Middle frontal gyrus (tissue), 1 donor: Measurements from ENCODE around the gene SECTM1.

ENCODE experiments used
- DNase-seq: peaks from one replicate; pipeline ENCODE4 v3.0.0-alpha.2; 2015; ENCODE audit warnings: low spot score; ENCODE audit errors: extremely low spot score

The SECTM1 gene

DNA sequence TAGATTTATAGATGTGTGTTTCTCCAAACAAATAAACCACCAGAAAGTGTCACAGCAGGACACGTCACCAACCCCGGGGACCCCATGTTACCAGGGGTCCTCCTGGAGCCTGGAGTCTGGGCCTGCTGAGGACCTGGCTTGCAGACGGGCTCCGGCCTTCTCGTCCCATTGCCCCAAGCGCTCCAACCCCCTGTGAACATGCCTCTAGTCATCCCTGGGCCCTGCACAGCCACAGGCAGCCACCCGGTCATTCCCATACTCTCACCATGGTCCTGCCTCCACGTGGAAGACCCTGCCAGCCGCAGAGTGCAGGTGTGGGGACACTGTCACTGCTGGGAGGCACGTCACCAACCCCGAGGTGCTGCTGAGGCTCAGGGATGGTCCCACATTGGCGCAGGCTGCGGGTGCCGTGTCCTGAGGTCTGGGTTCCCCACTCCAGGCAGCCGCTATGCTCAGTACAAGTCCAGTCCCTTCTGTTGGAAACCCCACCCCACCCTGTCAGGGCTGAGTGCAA lies 4.5 kb downstream of the SECTM1 start:
- DNase-seq, result no peak

DNA sequence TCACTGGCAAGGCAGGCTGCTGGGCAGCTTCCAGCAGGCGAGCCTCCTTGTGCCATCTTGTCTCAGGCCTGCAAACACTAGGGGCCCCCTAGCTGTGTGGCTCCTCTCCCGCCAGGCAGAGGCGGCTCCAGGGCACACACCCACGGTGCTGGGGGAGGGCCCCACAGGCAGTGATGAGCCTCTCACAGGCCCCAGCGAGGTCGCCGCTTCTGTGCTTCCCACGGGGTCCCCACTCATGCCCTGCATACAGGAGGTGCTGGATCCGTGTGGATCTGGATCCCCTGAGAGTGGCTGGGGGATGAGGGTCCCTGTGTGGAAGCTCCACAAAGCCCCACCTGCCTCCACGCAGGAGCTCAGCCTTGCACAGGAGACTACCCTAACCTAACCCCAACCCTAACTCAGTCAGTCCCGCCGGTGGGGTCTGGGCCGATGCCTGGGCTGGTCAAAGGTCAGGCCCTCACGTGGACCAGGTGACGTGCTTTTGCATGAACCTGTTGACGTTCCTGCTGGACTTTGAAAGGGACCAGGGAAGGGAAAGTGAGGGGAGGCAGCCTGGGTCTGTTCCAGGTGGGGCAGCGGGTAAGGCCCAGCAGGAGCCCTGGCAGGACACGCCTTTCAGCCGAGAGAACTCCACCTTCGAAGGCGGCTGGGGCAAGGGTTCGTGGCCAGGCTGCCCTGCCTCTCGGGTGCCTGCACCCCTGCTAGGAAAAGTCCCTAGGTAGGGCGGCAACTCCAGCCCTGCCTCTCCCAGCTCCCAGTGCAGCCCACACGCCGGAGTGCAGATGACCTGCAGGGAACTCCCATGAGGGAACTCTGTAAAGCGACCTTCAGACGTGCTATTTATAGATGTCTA lies 5.2 kb downstream of the SECTM1 start:
- DNase-seq, result no peak

DNA sequence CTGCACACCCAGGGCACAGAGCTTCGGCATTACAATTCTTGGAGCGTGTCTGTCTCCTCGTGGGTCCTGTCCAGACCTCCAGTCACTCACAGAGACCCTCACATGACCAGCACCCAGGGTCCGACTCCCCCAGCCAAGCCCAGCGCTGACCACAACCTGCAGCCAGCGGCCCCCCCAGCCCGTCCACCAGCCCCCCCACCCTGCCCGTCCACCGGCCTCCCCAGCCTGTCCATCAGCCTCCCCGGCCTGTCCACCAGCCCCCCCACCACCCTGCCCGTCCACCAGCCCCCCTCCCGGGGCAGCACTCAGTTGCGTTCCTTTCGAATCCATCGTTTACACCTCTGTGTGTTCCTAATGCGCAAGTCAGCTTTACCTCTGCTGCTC lies 5.8 kb downstream of the SECTM1 start:
- DNase-seq, result no peak

DNA sequence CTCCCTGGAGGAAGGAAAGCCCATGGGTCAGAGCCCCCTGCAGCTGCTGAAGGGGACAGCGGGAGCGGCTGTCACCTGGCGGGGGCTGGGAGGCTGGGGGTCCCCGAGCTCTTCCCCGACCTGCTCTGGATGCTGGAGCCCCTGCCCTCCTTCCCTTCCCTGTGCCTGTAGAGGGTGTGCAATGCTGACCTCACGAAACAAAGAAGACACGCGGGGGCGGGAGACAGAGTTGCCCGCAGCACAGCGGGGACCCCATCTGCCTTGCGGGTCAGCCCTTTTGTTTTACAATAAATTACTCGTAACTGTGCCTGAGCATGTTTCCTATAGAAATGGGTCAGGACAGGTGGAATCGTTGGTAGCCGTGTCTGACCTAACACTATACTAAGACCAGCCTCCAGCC lies 6.3 kb downstream of the SECTM1 start:
- no peak for DNase-seq

DNA sequence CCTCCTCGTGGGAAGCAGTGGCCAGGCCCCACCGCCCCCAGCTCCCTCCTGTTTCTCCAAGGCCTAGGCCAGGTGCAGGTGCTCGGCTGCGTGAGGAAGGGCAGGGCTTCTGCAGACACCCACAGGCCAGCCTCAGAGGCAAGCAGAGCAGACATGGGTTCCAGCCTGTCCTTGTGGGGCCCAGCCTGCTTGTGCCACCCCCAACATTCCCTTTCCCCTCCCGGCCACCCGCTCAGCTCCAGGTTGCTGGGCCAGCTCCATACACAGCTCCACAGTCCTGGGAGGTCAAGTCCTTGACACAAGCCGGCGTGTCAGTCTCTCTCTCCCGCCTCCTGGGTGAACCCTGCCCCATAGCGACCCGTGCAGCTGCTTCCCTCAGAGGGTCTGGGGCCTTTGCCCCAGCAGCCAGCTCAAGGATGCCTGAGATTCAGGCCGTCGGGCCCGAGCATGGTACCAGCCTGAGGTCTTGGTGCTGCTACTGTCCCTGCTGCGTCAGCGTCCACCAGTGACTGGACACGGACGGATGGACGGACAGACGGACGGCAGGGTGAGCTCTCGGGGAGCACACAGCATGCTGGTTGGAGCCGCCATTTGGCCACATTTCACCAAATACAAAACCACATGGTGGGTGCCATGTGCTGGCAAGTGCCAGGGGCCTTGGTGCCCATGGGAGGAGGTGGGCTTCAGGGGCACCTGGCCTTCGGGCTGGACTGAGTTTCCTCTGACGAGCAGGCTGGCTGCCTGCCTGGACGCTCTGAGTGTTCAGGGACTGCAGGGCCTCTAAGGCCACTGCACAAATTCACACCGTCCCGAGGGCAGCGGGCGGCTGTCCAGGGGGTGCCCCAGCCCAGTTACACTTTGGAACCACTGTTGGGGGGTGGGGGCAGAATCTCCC lies 8.0 kb downstream of the SECTM1 start:
- DNase-seq, result no peak

DNA sequence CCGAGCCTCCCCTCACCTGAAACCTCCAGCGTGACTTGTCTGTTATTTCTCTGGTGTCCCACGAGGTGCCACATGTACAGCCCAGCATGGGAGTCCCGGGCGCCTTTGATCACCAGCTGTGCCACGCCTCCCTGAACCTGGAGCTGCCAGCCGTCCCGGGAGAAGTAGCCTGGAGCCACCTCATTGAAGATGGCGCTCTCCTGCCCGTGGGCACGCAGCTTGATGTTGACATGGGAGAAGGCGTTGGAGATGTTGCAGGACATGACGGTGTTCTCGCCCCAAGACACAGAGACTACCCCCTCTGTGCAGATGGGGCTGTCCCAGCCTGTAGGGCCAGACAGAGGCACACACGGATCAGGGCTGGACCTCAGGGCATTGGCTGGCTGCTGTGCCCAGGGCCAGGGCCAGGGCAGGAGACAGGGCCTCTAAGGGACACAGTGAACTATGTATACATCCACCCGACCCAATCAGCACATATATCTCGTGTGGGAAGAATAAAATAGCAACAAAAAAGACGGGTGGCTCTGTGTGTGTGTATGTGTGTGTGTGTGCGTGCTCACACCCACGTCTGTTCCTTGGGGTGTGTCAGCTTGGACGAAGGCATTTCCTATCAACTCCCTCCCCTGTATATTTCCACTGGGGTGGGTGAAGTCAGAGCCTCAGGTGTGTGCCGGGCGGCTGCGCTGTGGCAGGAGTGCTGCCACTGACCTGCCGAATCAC lies 8.8 kb downstream of the SECTM1 start:
- DNase-seq, result no peak

DNA sequence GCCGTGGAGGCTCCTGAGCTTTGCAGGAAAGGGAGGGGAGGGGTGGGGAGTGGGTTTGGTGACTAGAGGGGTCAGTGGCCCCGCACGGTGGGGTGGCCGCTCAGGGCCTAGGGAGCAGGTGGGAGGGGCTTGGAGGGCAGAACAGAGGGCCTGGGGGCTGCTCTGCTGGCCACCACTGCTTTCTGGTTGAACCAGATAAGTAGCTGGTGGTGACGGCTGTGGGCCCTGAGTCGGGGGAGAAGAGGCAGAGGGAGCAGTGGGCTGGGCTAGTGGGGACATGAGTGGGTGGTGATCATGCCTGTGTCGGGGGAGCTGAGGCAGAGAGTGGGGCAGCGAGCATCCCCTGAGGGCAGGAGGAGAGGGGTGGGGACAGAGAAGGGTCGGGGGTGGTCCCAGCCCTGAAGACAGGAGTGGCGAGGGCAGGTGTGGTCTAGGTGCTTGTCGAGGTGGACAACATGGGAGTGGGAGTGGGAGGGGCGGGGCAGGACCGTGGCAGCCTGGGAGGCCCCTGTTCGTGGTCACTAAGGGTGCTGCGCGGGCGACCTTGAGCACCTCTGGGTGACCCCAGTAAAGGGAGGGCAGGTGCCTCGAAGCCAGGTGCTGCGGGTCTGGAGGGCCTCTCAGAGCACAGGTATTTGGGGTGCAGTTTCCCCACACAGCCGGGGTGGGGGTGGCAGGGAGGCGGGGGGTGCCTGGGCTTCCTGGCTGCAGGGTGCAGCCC lies 9.9 kb downstream of the SECTM1 start:
- DNase-seq, result no peak

DNA sequence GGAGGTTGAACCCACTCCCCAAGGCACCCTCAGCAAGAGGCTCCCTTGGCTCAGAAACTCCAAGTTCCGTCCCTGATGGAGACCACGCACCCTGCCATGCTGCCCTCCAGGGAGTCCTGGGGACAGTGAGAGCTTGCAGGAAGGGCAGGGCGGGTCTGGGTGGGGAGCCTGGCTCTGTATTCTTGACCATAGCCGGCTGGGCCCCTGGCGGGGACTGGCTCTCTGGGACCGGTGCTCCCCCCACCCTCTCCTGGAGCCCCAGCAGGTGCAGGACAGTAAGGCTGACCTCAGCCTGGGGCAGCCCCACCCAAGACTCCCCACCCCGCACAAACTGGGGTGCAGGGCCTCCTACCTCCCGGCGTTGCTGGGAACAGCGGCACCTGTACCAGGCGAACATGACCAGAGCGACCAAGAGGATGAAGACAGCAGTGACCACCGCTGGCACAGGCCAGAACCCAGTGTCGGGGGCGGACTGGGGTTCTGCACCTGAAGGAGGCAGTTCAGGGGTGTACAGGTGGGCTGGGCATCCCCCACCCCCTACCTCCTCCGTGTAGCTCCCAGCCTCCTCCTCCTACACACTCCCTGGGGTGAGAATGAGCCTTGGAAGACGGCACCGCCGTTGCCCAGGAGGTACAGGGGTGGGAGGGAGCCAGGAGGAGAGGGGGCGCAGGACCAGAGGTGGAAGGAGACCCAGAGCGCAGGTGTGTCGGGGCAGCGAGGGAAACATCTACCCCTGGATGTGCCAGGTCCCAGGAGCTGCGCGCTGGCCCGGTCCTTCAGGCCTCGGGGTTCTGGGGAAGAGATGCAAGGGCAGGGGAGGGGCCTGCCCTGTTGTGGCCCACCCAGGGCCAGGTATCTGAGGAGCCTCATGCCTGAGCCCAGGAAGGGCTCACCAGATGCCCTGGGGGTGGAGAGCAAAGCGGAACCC lies 10.8 kb downstream of the SECTM1 start:
- DNase-seq, result no peak

DNA sequence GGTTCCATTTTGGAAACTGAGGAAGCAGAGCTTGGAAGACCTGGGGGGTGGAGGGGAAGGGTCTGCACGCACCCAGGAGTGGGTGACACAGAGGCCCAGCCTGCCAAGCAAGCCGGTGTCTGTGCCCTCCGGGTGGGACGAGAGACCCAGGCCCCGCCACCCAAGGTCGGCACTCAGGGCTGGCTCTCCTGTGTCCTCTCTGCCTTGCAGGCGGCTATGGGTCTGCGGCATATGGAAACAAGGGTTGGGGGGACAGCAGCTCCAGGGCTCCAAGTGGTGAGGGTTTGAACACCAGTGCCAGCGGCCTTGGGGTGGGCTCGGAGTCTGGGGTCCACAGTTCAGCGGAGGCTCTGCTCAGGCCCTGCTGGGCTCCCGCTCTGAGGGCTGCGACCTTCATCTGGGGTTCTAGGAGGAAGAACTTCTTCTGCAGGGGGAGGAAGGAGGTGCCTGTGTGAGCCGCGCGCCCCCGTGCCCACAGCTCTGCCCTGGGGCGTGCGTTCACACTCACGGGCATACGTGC lies 11.6 kb downstream of the SECTM1 start:
- DNase-seq, result no peak

DNA sequence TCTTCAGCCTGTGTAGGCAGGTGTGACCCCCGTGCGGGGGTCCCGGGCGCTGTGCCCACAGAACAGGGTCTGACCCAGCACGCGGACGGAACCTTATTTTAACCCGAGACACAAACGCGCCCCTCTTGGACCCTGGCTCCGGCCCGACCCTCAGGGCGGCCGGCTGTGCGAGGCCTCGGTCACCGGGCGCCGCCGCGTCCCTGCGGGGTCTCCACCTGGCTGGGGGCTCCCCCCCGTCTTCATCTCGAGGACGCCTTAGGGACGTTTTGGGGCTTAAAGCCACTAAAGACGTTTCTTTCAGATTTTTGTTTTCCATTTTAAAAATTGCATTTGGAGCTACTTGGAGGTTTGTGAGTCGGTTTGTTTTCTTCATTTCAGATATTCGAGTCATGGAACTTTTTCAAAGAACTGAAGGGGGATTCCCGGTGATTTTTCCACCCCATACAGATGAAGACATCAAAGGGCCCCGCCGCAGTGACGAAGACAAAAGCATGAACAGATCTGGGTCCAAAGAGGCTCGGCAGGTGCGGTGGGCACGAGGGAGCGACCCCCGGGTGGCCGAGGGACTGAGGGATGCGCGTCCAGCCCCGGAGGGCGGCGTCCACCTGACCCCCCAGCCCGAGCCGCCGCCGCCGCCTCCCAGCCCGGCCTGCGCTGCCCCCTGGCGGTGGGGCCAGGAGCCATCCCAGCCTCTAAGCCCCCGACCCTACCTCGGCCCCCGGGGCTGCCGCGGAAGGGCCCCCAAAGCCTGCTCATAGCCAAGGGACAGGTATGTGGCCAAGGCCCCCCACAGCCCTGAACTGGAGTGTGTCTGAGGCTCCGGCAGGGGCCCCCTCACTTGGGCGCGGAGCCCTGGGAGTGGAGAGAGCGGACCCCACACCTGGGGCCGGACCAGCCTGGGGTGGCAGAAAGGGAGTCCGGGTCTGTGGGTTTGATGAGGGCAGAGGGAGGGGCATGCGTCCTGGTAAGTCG lies 12.3 kb downstream of the SECTM1 start:
- no peak for DNase-seq

DNA sequence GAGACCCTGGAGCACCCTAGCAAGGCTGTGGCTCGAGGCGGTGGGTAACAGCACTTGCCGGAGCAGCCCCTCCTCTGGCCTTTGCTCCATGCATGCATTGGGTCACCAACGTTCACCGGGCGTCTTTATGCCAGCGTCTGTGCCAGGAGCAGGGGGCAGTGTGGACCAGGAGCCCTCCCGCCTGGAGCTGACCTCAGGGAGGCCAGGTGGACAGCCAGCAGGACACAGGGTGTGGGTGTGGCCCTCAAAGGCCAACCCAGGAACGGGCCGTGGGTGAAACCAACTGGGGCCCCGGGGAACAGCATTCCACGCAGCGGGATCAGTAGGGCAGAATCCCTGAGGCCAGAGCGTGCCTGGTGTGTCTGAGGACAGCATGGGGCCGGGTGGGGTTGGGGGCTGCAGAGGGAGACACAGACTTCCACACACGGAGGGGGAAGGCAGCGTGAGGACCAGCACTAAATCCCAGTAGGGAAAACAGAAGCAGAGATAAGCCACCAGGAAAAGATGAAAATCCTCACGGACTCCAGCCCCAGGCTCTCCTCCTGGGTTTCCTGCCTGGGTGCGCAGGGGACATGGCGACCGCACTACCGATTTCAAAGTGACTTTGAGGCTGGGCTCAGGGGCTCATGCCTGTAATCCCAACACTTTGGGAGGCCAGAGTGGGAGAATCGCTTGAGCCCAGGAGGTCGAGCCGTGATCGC lies 13.3 kb downstream of the SECTM1 start:
- no peak for DNase-seq

DNA sequence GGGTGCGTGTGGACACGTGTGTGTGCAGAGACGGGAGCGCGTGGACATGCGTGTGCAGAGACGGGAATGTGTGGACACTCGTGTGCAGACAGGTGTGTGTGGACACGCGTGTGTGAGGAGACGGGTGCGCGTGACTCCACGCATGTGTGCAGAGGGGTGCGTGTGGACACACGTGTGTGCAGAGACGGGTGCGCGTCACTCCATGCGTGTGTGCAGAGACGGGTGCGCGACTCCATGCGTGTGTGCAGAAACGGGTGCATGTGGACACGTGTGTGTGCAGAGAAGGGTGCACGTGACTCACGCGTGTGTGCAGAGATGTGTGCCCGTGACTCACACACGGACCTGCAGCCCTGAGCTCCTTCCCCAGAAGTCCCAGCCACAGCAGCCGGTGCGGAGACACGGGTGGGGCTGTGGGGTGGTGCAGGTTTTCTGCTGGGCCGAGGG lies 13.9 kb downstream of the SECTM1 start:
- no peak for DNase-seq

DNA sequence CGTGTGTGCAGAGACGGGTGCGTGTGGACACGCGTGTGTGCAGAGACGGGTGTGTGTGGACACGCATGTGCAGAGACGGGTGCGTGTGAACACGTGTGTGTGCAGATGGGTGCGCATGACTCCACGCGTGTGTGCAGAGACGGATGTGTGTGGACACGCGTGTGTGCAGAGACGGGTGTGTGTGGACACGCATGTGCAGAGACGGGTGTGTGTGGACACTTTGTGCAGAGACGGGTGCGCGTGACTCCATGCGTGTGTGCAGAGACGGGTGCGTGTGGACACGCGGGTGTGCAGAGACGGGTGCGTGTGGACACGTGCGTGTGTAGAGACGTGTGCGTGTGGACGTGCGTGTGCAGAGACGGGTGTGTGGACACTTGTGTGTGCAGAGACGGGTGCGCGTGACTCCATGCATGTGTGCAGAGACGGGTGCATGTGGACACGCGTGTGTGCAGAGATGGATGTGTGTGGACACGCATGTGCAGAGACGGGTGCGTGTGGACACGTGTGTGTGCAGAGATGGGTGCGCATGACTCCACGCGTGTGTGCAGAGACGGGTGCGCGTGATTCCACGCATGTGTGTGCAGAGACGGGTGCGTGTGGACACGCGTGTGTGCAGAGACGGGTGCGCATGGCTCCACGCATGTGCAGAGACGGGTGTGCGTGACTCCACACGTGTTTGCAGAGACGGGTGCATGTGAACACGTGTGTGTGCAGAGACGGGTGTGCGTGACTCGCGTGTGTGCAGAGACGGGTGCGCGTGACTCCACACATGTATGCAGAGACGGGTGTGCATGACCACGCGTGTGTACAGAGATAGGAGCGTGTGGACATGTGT lies 14.6 kb downstream of the SECTM1 start:
- no peak for DNase-seq

DNA sequence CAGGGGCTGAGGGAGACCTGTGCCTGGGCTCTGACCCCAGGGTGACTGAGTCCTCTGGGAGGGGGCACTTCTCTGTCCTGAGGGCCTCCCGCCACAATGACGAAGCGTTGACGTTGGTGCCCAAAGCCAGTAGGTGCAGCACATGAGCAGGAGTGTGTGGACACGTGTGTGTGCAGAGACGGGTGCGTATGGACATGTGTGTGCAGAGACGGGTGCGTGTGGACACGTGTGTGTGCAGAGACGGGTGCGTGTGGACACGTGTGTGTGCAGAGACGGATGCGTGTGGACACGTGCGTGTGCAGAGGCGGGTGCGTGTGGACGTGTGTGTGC lies 15.4 kb downstream of the SECTM1 start:
- no peak for DNase-seq

DNA sequence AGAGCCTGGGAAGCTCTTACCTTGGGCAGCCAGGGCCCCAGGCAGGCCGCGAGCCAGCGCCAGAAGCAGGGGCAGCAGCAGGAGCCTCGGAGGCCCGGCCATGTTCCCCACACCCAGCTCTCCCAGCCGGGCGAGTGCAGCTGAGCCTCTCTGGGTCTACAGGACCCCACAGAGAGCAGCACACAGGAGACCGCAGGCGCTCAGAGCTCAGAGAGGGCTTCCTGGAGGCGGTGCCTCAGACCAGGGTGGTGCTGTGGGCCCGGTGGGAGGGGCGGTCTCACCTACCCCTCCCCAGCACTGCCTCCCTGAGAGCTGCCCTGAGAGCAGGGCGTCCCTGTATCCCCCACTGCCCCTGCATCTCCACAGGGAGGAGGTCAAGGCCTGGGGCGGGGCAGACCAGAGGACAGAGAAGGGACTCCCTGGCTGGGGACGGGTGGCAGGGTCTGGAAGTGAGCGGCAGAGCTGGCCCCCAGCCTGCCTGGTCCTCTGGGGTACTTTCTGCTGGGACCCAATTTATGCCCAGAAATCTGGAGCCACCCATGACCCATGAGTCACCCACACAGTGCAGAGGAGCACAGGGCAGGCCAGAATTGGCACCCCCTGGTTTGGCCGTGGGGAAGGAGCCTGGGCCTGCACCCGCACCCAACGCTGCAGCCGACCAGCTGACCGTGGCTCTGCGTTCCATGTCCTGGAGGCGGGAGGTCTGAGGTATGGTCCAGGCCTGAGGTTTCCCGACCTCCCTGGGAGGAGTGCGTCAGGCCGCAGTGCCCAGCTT lies 16.0 kb downstream of the SECTM1 start, which contains the start of gene CD7:
Gene CD7 (minus strand): TSS at position 215 of the 775 bp plus-strand sequence. CDS start 113 bp downstream, at position 102.
- DNase-seq, result no peak
